HL-60 (cell line): ENCODE results near the gene HIRA.
"Not testable (repeated sequence)": the region's sequence is repeated elsewhere in the genome, so short reads cannot be mapped to it uniquely, and the experiment has no call there.

ENCODE experiments used
- DNase-seq, 2 experiments: peaks; one replicate each; pipeline ENCODE4 v3.0.0-alpha.2; 2010 to 2020; ENCODE audit warnings: low read depth in 1 of 2, low spot score in 1 of 2
- H3K27ac ChIP-seq: fragments of 250-450 bp; sonication (Bioruptor Pico); replicated peaks from 2 replicates; pipeline ENCODE4 v1.5.1; 2020; ENCODE audit warnings: mild to moderate bottlenecking, moderate library complexity
- H3K27me3 ChIP-seq: fragments of 250-450 bp; sonication (Bioruptor Pico); 2 replicates; pipeline ENCODE4 v1.5.1; 2021; ENCODE audit warnings: mild to moderate bottlenecking, moderate library complexity; ENCODE audit not compliant: insufficient read depth, poor library complexity, severe bottlenecking
- H3K4me3 ChIP-seq: replicated peaks from 2 replicates; pipeline ENCODE4 v1.5.1; 2011; ENCODE audit warnings: mild to moderate bottlenecking, control low read depth, low read length; ENCODE audit not compliant: insufficient read depth
- GABPA ChIP-seq: IDR thresholded peaks from 2 replicates; pipeline ENCODE4 v1.6.1; 2012; ENCODE audit warnings: low read depth
- POLR2AphosphoS5 ChIP-seq: IDR thresholded peaks from 2 replicates; pipeline ENCODE4 v1.6.1; 2012; ENCODE audit warnings: low read depth
- REST ChIP-seq: IDR thresholded peaks from 2 replicates; pipeline ENCODE4 v1.6.1; 2012; ENCODE audit warnings: low read depth; ENCODE audit not compliant: insufficient replicate concordance
- SPI1 ChIP-seq: IDR thresholded peaks from 2 replicates; pipeline ENCODE4 v1.6.1; 2012; ENCODE audit warnings: low read depth, mild to moderate bottlenecking, borderline replicate concordance
- TF ChIP-seq, protein P1 (sequence below): IDR thresholded peaks from one replicate; pipeline ENCODE4 v1.5.1; 2011; ENCODE audit warnings: low read length, control low read depth, inconsistent platforms; ENCODE audit not compliant: insufficient read depth

Gene HIRA

GRCh38 chr22:19440411-19441195 lies 9.1 kb upstream of the HIRA start:
- no peaks in the 10 kb centered on the region for H3K27me3 ChIP-seq
- TF ChIP-seq GABPA: no peak
- TF ChIP-seq, protein P1, sequence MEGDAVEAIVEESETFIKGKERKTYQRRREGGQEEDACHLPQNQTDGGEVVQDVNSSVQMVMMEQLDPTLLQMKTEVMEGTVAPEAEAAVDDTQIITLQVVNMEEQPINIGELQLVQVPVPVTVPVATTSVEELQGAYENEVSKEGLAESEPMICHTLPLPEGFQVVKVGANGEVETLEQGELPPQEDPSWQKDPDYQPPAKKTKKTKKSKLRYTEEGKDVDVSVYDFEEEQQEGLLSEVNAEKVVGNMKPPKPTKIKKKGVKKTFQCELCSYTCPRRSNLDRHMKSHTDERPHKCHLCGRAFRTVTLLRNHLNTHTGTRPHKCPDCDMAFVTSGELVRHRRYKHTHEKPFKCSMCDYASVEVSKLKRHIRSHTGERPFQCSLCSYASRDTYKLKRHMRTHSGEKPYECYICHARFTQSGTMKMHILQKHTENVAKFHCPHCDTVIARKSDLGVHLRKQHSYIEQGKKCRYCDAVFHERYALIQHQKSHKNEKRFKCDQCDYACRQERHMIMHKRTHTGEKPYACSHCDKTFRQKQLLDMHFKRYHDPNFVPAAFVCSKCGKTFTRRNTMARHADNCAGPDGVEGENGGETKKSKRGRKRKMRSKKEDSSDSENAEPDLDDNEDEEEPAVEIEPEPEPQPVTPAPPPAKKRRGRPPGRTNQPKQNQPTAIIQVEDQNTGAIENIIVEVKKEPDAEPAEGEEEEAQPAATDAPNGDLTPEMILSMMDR: no peak
- TF ChIP-seq REST: no peak
- no peak for TF ChIP-seq SPI1
- TF ChIP-seq POLR2AphosphoS5: no peak
- no peak overlapping the region for H3K27ac ChIP-seq

DNA sequence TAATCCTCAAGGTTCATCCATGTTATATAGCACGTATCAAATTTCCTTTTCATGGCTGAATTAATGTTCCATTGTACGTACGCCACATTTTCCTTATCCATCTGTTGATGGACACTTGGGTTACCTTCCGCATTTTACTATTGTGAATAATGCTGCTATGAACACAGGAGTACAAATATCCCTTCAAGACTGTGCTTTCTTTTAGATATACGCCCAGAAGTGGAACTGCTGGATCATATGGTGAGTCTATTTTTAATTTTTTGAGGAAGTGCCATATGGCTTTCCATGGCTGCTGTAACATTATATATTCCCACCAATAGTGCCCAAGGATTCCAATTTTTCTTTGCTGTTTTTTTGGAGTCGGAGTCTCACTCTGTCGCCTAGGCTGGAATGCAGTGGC lies 6.8 kb upstream of the HIRA start:
- no peak for DNase-seq
- Histone ChIP-seq H3K27ac (no peak overlapping the region), H3K4me3 (no peak overlapping the region), H3K27me3 (no peaks in the 10 kb centered on the region)
- TF ChIP-seq POLR2AphosphoS5 (no peak), SPI1 (peak; percentile 77)

More at GRCh38 chr22:19440411-19441195, 9.1 kb upstream of the HIRA start:
- DNase-seq: no peak
- H3K4me3 ChIP-seq: no peak overlapping the region

DNA sequence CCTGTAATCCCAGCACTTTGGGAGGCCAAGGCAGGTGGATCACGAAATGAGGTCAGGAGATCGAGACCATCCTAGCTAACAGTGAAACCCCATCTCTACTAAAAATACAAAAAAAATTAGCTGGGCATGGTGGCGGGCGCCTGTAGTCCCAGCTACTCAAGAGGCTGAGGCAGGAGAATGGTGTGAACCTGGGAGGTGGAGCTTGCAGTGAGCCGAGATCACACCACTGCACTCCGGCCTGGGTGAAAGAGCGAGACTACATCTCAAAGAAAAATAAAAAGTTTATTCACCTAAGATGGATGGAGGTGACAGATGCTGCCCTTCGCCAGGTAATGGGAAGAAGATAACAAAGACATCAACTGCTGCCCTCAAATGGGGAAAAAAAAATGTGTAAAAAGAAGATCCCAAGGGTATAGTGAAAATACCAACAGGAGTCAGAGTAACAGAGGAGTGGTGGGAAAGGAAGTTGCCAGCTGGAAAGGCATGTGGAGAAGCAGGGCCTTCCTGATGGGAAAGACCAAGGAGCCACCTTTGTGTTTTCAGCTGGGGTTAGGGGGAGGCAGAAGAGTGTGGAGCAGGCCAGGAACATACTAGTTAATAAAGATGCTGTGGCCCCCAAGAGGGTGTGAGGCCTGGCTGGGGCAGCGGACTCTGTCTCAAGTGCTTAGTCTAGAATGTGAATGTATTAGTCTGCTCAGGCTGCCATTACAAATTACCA lies 5.1 kb upstream of the HIRA start:
- H3K27me3 ChIP-seq, H3K27ac ChIP-seq, H3K4me3 ChIP-seq, DNase-seq: not testable (repeated sequence)

DNA sequence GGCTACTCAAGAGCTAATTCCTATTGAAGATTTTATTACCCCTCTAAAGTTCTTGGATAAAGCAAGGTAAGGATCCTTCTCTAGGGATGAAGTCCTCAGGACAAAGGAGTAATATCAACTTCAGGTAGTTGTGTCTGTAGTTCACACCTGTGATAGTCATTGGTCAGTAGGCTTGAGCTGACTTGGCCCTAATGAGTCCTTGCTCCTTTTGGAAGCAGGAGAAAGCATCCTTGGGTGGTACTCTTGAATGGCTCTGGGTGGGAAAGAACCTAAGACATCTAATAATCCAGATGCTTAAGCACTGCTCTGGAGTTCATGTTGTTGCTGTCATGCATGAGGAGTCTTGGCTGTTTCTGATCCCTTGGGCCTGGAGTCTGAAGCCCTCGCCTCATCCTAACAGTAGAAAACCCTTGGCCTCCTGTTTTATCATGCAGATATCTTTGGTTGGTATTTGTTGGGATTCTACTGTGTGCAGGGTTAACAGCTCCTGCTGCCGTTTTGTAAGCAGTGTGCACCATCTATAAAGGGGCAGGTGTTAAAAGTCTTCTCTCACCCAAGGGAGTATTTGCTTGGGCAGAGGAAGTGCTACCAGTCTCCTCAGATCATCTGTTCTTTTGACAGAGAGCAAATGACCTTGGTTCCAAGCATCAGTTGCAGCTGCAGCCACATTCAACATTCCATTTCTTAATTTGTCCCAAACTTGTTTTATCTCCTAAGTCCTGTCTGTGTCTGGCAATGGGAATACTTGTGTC lies 3.5 kb upstream of the HIRA start:
- DNase-seq: no peak
- Histone ChIP-seq H3K27me3 (no peaks in the 10 kb centered on the region), H3K27ac (no peak overlapping the region), H3K4me3 (no peak overlapping the region)
- no peak for TF ChIP-seq POLR2AphosphoS5
- TF ChIP-seq GABPA: no peak
- no peak for TF ChIP-seq SPI1
- TF ChIP-seq, protein P1: no peak
- no peak for TF ChIP-seq REST
